ENCODE results near the gene PLCL2.

GRCh38 chr3:16877911-16878310 lies 6.8 kb upstream of the PLCL2 start:
- no peak for TF ChIP-seq CTCF (IDR thresholded peaks at IDR 0.05; ENCODE audit: insufficient read depth, low read length, poor library complexity, severe bottlenecking)
- TF ChIP-seq EZH2phosphoT487 (conservative IDR thresholded peaks at IDR 0.05; ENCODE audit: low read length) = no peak

Data from SU-DHL-6 (cell line).